K562 (cell line): ENCODE data around the gene HARS2. TPM values are rescaled to one million over a fixed set of nuclear protein-coding genes. Genes with fewer than 3 reads are reported as not detected.

Experiments used
- BCOR ChIP-seq: fragments of 450-650 bp; IDR thresholded peaks from 2 replicates; pipeline ENCODE4 v1.6.1; 2016
- CBFA2T2 ChIP-seq: fragments of 450-650 bp; conservative IDR thresholded peaks from 2 replicates; pipeline ENCODE4 v1.6.1; 2017; ENCODE audit warnings: mild to moderate bottlenecking
- ESRRA ChIP-seq: fragments of 450-650 bp; IDR thresholded peaks from 2 replicates; pipeline ENCODE4 v1.6.1; 2014; ENCODE audit warnings: low read depth, mild to moderate bottlenecking, moderate library complexity, borderline replicate concordance
- FOXA3 ChIP-seq, 2 experiments: fragments of 450-650 bp in 1 of 2; sonication (generic) in 1 of 2; formaldehyde crosslinking; IDR thresholded peaks in 1 of 2; conservative IDR thresholded peaks in 1 of 2; 2 replicates each; pipeline versions ENCODE4 v1.4.0 to v1.8.0; 2020 to 2022; ENCODE audit warnings: mild to moderate bottlenecking in 2 of 2, missing genetic modification reagents in 1 of 2
- FOXJ2 ChIP-seq: fragments of 200-800 bp; sonication (Bioruptor generic); IDR thresholded peaks from 2 replicates; pipeline ENCODE4 v1.6.1; 2016; ENCODE audit warnings: missing genetic modification characterization, missing compliant biosample characterization
- HMGXB4 ChIP-seq: sonication (generic); formaldehyde crosslinking; IDR thresholded peaks from 2 replicates; pipeline ENCODE4 v1.8.1; 2023; ENCODE audit warnings: mild to moderate bottlenecking, missing genetic modification reagents
- MTA3 ChIP-seq: fragments of 450-650 bp; formaldehyde crosslinking; IDR thresholded peaks from 2 replicates; pipeline ENCODE4 v1.6.1; 2017; ENCODE audit warnings: mild to moderate bottlenecking, borderline replicate concordance
- NFE2 ChIP-seq: IDR thresholded peaks from 2 replicates; pipeline ENCODE4 v1.6.1; 2014; ENCODE audit warnings: antibody characterized with exemption, low read depth
- PHTF2 ChIP-seq: fragments of 250-450 bp; sonication (Bioruptor Pico); IDR thresholded peaks from 2 replicates; pipeline ENCODE4 v1.5.0; 2021; ENCODE audit warnings: mild to moderate bottlenecking
- POLR2AphosphoS2 ChIP-seq: IDR thresholded peaks from 2 replicates; pipeline ENCODE4 v1.6.1; 2012; ENCODE audit warnings: low read length, improper control_type of control experiment
- POLR3A ChIP-seq: IDR thresholded peaks from 2 replicates; pipeline ENCODE4 v1.6.1; 2011; ENCODE audit warnings: borderline replicate concordance, mild to moderate bottlenecking, moderate library complexity; ENCODE audit not compliant: insufficient read length, insufficient read depth; ENCODE audit errors: extremely low read depth
- RBM34 ChIP-seq: fragments of 200-400 bp; formaldehyde crosslinking; IDR thresholded peaks from 2 replicates; pipeline ENCODE4 v1.6.1; 2018; ENCODE audit warnings: low read length, borderline replicate concordance; ENCODE audit not compliant: insufficient read depth
- SRSF1 ChIP-seq: fragments of 200-400 bp; formaldehyde crosslinking; IDR thresholded peaks from 2 replicates; pipeline ENCODE4 v1.6.1; 2017; ENCODE audit warnings: mild to moderate bottlenecking, low read depth, low read length, moderate library complexity
- STAT6 ChIP-seq: sonication (generic); formaldehyde crosslinking; IDR thresholded peaks from 2 replicates; pipeline ENCODE4 v1.8.1; 2023; ENCODE audit warnings: mild to moderate bottlenecking, missing genetic modification reagents
- TBP ChIP-seq: optimal IDR thresholded peaks from 2 replicates; pipeline ENCODE3; 2011; ENCODE audit warnings: low read depth, low read length, improper control_type of control experiment
- TRIM24 ChIP-seq, 2 experiments: fragments of 450-650 bp; IDR thresholded peaks; 2 replicates each; pipeline ENCODE4 v1.6.1; 2016
- USF2 ChIP-seq: sonication (generic); formaldehyde crosslinking; IDR thresholded peaks from 2 replicates; pipeline ENCODE4 v1.5.0; 2020; ENCODE audit warnings: missing genetic modification reagents
- ZBTB11 ChIP-seq, 3 experiments: fragments of 200-800 bp in 1 of 3; fragments of 250-450 bp in 1 of 3; fragments of 450-650 bp in 1 of 3; sonication (Bioruptor Pico) in 1 of 3; sonication (Bioruptor generic) in 1 of 3; formaldehyde crosslinking in 1 of 3; IDR thresholded peaks; 2 replicates each; pipeline versions ENCODE4 v1.6.1 to v1.8.0; 2016 to 2022; ENCODE audit warnings: mild to moderate bottlenecking in 2 of 3, missing genetic modification characterization in 2 of 3, missing compliant biosample characterization in 1 of 3, moderate library complexity in 1 of 3
- ZNF224 ChIP-seq: sonication (generic); formaldehyde crosslinking; IDR thresholded peaks from 2 replicates; pipeline ENCODE4 v1.8.0; 2022; ENCODE audit warnings: mild to moderate bottlenecking, missing genetic modification reagents
- ZNF324 ChIP-seq: fragments of 250-450 bp; sonication (Bioruptor Pico); IDR thresholded peaks from 2 replicates; pipeline ENCODE4 v1.4.0; 2020; ENCODE audit warnings: mild to moderate bottlenecking
- polyA plus RNA-seq, 8 experiments: library from polyadenylated mRNA; depleted of rRNA in 4 of 8; stranded (reverse) in 5 of 8; unstranded in 3 of 8; fragments of >200 nt; fragmentation: Nextera tagmentation in 2 of 8; fragmentation: Illumina TruSeq in 1 of 8; extraction: Ambion mirVana in 2 of 8; extraction: Trizol in 1 of 8; gene quantifications; 2 replicates each; pipeline versions ENCODE4 v1.2.1 to v1.2.3, GENCODE V29; 2011 to 2014; ENCODE audit warnings: inconsistent platforms in 1 of 8, missing spikeins in 1 of 8
- total RNA-seq, 7 experiments: library from RNA; depleted of rRNA in 6 of 7; stranded (reverse); fragments of >200 nt in 6 of 7; fragmentation: Illumina TruSeq in 2 of 7; extraction: Trizol in 2 of 7; gene quantifications; 2 replicates each; pipeline versions ENCODE4 v1.2.1 to v1.2.3, GENCODE V29; 2011 to 2021; ENCODE audit warnings: low replicate concordance in 1 of 7
- TF ChIP-seq, protein P1 (sequence below): fragments of 250-450 bp; sonication (Bioruptor Pico); IDR thresholded peaks from 2 replicates; pipeline ENCODE4 v1.9.0; 2021; ENCODE audit warnings: mild to moderate bottlenecking

HARS2 gene
- total and polyA plus RNA-seq, 9 of the 15 experiments (the other 6 are each of a cell fraction or from before 2014, with no cell fraction given): 8.5 to 41.6 (median 27.1) TPM

GRCh38 chr5:140678993-140679392 lies 12.3 kb upstream of the HARS2 start (continued):
- TF ChIP-seq ZBTB11 (CRISPR knock-in tag; IDR thresholded peaks at IDR 0.05) (no peak), ZNF324 (CRISPR knock-in tag) (no peak), FOXJ2 (tag) (no peak), HMGXB4 (CRISPR knock-in tag) (no peak), NFE2 (no peak), POLR3A (no peak), RBM34 (no peak), SRSF1 (no peak), PHTF2 (CRISPR knock-in tag) (no peak), TBP (no peak), TRIM24 (IDR thresholded peaks at IDR 0.05) (0 out of 4 replicates have a peak, but pooled peaks of 1 of the 2 experiments have one; percentile 7), BCOR (no peak), FOXA3 (CRISPR knock-in tag; conservative IDR thresholded peaks at IDR 0.05 in 1 of 2, IDR thresholded peaks at IDR 0.05 in 1 of 2) (no peak), STAT6 (CRISPR knock-in tag) (no peak), ZNF224 (CRISPR knock-in tag) (no peak), MTA3 (no peak), USF2 (CRISPR knock-in tag) (no peak), POLR2AphosphoS2 (no peak), CBFA2T2 (peak; percentile 77), ESRRA (no peak)
- TF ChIP-seq, protein P1, sequence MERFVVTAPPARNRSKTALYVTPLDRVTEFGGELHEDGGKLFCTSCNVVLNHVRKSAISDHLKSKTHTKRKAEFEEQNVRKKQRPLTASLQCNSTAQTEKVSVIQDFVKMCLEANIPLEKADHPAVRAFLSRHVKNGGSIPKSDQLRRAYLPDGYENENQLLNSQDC: no peak
